Keratinocyte (primary cell): ENCODE measurements around the gene SETBP1.

ENCODE experiments used
- CTCF ChIP-seq, 3 experiments: IDR thresholded peaks in 1 of 3; conservative IDR thresholded peaks in 1 of 3; optimal IDR thresholded peaks in 1 of 3; 2 replicates in 2 of 3; 3 replicates in 1 of 3; pipeline versions ENCODE3 to v1.5.1; 2011; ENCODE audit warnings: low read length in 3 of 3, mild to moderate bottlenecking in 3 of 3, moderate library complexity in 2 of 3, control low read depth in 1 of 3, inconsistent platforms in 1 of 3; ENCODE audit not compliant: insufficient read depth in 2 of 3; ENCODE audit errors: extremely low read depth in 1 of 3
- EZH2 ChIP-seq: IDR thresholded peaks from one replicate; pipeline ENCODE4 v1.6.1; 2012; ENCODE audit warnings: inconsistent platforms, mild to moderate bottlenecking, low read length, moderate library complexity

- TF ChIP-seq CTCF (optimal IDR thresholded peaks at IDR 0.05 in 1 of 3, IDR thresholded peaks at IDR 0.05 in 1 of 3, conservative IDR thresholded peaks at IDR 0.05 in 1 of 3; ENCODE audit: extremely low read depth in 1 of 3, insufficient read depth in 2 of 3, low read length in 3 of 3) (no peak), EZH2 (no peak)
Measured at GRCh38 chr18:44643004-44643403, 37.7 kb upstream of the SETBP1 start.
